B cell (primary cell): Measurements from ENCODE around the gene TMEM229A.

Experiments used
- EZH2 ChIP-seq: IDR thresholded peaks from 2 replicates; pipeline ENCODE4 v1.6.1; 2012; ENCODE audit warnings: borderline replicate concordance, low read depth, mild to moderate bottlenecking, moderate library complexity, low read length; ENCODE audit not compliant: insufficient read depth, poor library complexity, severe bottlenecking
- TF ChIP-seq, protein P1 (sequence below): fragments of 200-600 bp; IDR thresholded peaks from one replicate; pipeline ENCODE4 v1.8.0; 2022; ENCODE audit warnings: antibody characterized with exemption, mild to moderate bottlenecking

DNA sequence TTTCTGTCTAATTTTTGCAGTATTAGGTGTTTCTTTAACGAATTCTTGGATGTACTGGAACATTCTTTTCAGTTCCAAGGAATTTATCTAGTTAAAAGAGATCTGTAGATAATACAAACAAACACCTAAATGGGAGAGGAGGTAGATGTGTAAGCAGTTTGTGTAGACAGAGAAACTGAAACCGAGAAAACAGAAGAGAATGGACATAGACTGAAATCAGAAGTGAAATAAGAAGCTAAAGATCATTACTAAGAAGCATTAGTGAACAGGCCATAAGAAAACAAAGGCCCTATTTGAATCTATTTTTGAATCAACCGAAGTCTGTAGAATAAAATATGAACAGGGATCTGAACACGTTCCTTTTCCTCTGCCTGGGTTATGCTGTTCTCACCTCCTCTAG lies 26.5 kb upstream of the TMEM229A start:
- TF ChIP-seq, protein P1, sequence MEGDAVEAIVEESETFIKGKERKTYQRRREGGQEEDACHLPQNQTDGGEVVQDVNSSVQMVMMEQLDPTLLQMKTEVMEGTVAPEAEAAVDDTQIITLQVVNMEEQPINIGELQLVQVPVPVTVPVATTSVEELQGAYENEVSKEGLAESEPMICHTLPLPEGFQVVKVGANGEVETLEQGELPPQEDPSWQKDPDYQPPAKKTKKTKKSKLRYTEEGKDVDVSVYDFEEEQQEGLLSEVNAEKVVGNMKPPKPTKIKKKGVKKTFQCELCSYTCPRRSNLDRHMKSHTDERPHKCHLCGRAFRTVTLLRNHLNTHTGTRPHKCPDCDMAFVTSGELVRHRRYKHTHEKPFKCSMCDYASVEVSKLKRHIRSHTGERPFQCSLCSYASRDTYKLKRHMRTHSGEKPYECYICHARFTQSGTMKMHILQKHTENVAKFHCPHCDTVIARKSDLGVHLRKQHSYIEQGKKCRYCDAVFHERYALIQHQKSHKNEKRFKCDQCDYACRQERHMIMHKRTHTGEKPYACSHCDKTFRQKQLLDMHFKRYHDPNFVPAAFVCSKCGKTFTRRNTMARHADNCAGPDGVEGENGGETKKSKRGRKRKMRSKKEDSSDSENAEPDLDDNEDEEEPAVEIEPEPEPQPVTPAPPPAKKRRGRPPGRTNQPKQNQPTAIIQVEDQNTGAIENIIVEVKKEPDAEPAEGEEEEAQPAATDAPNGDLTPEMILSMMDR, result no peak
- TF ChIP-seq EZH2, result no peak
